Activated CD8-positive, alpha-beta T cell treated with anti-CD3 and anti-CD28 coated beads for 36 hours (primary cell): ENCODE measurements around the gene GLDC. TPM values are rescaled to one million over a fixed set of nuclear protein-coding genes. Genes with fewer than 3 reads are reported as not detected.

Experiments used
- ATAC-seq: fragments of 200-7000 bp; cut with Tn5 transposase; one replicate; pipeline ENCODE4 v1.10.0; 2021; ENCODE audit warnings: mild to moderate bottlenecking, moderate library complexity
- CTCF ChIA-PET: fragments of 350-600 bp; sonication (Branson Sonifier 250); formaldehyde crosslinking; loops from one replicate; lab custom pipeline; 2021; ENCODE audit warnings: antibody characterized with exemption; lab: Charles Lee
- POLR2A ChIA-PET: fragments of 350-600 bp; sonication (Branson Sonifier 250); formaldehyde crosslinking; loops from one replicate; lab custom pipeline; 2021; ENCODE audit warnings: antibody characterized with exemption; lab: Charles Lee
- DNase-seq: peaks from one replicate; pipeline ENCODE4 v3.0.0-alpha.2; 2020
- H3K27ac Mint-ChIP-seq: one replicate; pipeline ENCODE4 v1.8.0; 2021; ENCODE audit warnings: mild to moderate bottlenecking, mixed read lengths
- H3K27me3 Mint-ChIP-seq: one replicate; pipeline ENCODE4 v1.8.0; 2021; ENCODE audit warnings: mixed read lengths
- H3K36me3 Mint-ChIP-seq: one replicate; pipeline ENCODE4 v1.8.0; 2021; ENCODE audit warnings: low read depth, mixed read lengths
- H3K4me1 Mint-ChIP-seq: one replicate; pipeline ENCODE4 v1.8.0; 2021; ENCODE audit warnings: low read depth, mixed read lengths
- H3K4me3 Mint-ChIP-seq: one replicate; pipeline ENCODE4 v1.8.0; 2021; ENCODE audit warnings: mild to moderate bottlenecking, moderate library complexity, mixed read lengths
- H3K9me3 Mint-ChIP-seq: one replicate; pipeline ENCODE4 v1.8.0; 2021; ENCODE audit warnings: mixed read lengths
- CTCF ChIP-seq: fragments of 200-600 bp; IDR thresholded peaks from one replicate; pipeline ENCODE4 v1.8.0; 2022; ENCODE audit warnings: antibody characterized with exemption, mild to moderate bottlenecking
- intact Hi-C: fragments of 100-400 bp; cut with micrococcal nuclease; formaldehyde crosslinking; loops from one replicate; pipeline ENCODE4 v1.10.0; 2022
- total RNA-seq, 2 experiments: library from RNA; stranded (reverse); gene quantifications; one replicate each; pipeline ENCODE4 v1.2.3, GENCODE V29; 2021

Gene GLDC
- total RNA-seq, 2 experiments from 2014 or later = 0.63 to 1.3 TPM

GRCh38 chr9:6489099-6489498, 156.4 kb downstream of the GLDC start:
- no peak for DNase-seq
- Mint-ChIP-seq H3K27ac (no peak overlapping the region), H3K9me3 (no peaks in the 10 kb centered on the region), H3K36me3 (peaks cover 37% of the 10 kb centered on the region), H3K4me1 (peaks cover 4% of the 10 kb centered on the region), H3K27me3 (no peaks in the 10 kb centered on the region), H3K4me3 (no peak overlapping the region)
- no peak for ATAC-seq
- CTCF ChIA-PET = no interaction called here
- no peak for TF ChIP-seq CTCF
- POLR2A ChIA-PET = interaction anchor here (1.6 kb wide), 1 partner anchor 76 kb away, joined by 4 read pairs; the partner anchor contains the start of gene UHRF2
- intact Hi-C loops = no loop called here

GRCh38 chr9:6488395-6488794, 157.1 kb downstream of the GLDC start:
- Mint-ChIP-seq H3K9me3 (no peaks in the 10 kb centered on the region), H3K4me3 (no peak overlapping the region), H3K27me3 (no peaks in the 10 kb centered on the region), H3K27ac (no peak overlapping the region), H3K4me1 (peaks cover 4% of the 10 kb centered on the region), H3K36me3 (peaks cover 36% of the 10 kb centered on the region)
- DNase-seq (peak; percentile 6), ATAC-seq (no peak)
- TF ChIP-seq CTCF = no peak
- POLR2A ChIA-PET = interaction anchor here (0.6 to 1.6 kb wide), 2 partner anchors 75 to 110 kb away, joined by 3 to 4 read pairs; partner anchors contain the start of gene UHRF2
- intact Hi-C loops = no loop called here
- CTCF ChIA-PET = interaction anchor here (0.6 to 1.0 kb wide), 3 partner anchors 17 to 171 kb away, joined by 3 read pairs; no protein-coding TSS in a partner anchor

GRCh38 chr9:6484210-6484609, 161.3 kb downstream of the GLDC start:
- intact Hi-C loops = no loop called here
- Mint-ChIP-seq H3K4me1 (no peaks in the 10 kb centered on the region), H3K4me3 (no peak overlapping the region), H3K9me3 (no peaks in the 10 kb centered on the region), H3K27me3 (no peaks in the 10 kb centered on the region), H3K36me3 (peaks cover 31% of the 10 kb centered on the region), H3K27ac (no peak overlapping the region)
- ChIA-PET CTCF (no interaction called here), POLR2A (no interaction called here)
- no peak for TF ChIP-seq CTCF
- DNase-seq = no peak
- no peak for ATAC-seq

Other genes with a start within 250 kb of the GLDC start
- 10 to 100 TPM; 57.0 to 60.1 TPM for gene UHRF2, start 232.5 kb downstream of the GLDC start, total RNA-seq
- gene KDM4C, start 112.2 kb upstream of the GLDC start, total RNA-seq = 10 to 100 TPM; 31.1 to 32.9 TPM